IPS-NIHi11 (cell line): ENCODE measurements around the gene PPP1R14C.
"Not testable (repeated sequence)": the region's sequence is repeated elsewhere in the genome, so short reads cannot be mapped to it uniquely, and the experiment has no call there.

ENCODE experiments used
- DNase-seq: peaks from one replicate; pipeline ENCODE4 v3.0.0; 2012; ENCODE audit warnings: mixed read lengths, low spot score

PPP1R14C gene

DNA sequence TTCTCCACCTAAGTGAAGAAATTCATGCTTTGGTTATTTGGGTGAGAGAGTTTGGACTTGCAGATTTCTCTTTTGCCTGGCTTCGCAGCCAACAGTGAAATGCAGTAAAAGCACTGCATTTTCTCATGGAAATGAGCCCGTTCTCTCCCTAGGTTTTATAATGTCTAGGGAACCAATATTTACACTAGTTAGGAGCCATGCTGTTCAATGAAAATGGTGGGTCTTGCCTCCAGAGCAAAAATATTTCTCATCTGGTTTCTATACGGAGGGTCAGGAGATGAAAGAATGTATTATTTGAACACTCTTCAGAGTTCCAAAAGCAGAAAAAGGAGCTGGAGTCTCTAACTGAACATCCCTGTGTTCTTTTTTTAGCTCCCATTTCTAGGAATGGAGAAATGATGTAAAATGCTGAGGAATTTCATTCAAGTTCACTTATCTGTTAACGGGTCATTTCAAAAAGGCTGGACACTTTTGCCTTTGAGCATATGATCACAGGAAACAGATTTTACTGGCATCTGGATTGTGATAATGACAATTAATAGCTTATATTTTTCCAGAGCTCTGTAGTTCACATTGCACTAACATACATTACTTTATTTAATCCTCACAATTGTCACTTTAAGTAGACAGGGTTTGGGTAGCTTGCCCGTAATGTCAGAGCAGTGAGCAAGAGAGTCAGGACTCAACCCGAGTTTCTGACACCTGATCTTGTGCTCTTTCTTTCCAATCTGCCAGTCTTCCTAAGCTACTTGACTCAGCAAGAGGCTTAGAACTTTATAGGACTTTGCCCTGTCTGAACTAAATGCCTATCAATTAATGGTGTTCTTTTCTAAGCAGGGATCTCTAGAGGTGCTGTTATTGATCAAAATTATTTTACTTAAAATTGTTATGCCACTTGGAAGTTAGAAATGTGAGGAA is 78.0 kb downstream of the PPP1R14C start:
- no peak for DNase-seq

- DNase-seq = no peak
These were observed 82.0 kb downstream of the PPP1R14C start for GRCh38 chr6:150224820-150225219.

GRCh38 chr6:150227281-150227680 is 84.4 kb downstream of the PPP1R14C start:
- DNase-seq = no peak

GRCh38 chr6:150228072-150228733 is 85.4 kb downstream of the PPP1R14C start:
- no peak for DNase-seq

- DNase-seq = no peak
These were observed 86.8 kb downstream of the PPP1R14C start for GRCh38 chr6:150229436-150230163.

DNA sequence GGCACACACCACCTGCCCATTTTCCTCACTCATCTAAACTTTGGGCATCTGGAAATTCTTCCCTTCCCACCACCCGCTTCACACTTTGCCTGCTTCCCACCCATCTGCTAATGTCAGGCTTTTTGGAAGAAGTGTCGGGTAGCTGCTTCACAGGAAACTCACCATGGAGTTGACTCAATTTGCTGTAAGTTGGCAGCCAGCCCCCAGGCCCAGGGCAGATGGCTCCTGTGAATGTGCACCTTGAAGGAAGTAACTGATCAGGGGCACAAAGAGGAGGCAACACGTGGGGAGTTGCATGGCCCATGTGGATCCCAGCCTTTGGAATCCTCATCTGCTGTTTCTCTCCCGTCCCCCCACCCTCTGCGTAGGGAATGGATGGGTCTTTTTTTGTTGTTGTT is 87.3 kb downstream of the PPP1R14C start:
- no peak for DNase-seq

DNA sequence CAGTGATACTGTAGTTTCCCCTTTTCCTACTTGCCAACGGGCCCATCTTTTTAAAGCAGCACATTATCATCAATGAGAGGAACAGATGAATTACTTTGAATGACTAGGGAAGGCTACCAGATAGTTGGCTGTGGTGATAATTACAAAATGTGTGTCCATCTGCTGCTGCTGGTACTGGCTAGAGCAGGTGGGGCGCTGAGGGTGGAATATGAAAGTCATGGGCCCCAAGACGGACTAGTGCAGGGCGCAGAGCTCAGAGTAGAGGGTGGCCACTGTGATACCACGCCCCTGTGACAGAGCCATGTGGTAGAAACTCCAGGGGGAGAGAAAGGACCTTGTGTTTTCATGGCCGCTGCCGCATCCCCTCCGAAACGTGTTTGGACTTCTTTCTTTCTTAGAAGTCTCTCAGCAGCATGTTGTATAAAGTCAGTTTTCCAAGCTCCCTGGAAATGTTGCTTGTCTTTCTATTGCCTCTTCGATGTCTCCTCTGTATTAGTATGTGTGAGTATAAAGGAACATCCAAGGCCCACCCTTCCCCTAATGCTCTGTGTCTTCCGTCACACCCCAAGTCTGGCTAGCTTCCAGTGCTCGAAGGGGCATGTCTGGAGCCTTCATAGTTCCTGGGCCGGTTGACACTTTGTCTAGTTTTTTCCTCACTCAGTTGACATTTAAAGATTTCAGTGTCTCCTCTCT is 88.1 kb downstream of the PPP1R14C start:
- DNase-seq = no peak

GRCh38 chr6:150231525-150231850 is 88.6 kb downstream of the PPP1R14C start:
- no peak for DNase-seq

DNA sequence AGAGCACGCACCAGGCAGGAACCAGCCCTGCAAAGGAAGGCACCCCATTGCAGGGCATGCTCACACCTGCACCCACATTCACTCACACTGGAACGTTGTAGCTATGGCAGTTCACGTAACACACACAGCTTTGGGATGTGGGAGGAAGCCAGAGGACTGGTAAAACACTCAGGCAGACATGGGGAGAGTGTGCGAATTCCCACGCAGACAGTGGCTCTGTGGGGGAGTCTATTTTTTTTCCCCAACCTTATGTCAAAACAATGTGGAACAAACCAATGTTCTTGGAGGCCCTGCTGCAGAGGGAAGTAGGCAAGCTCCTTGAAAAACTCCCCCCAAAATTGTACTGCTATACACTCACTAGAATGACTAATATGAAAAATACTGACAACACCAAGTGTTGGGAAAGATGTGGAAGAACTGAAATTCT is 91.0 kb downstream of the PPP1R14C start:
- DNase-seq = no peak

GRCh38 chr6:150235218-150235617 is 92.4 kb downstream of the PPP1R14C start:
- no peak for DNase-seq

- no peak for DNase-seq
These were observed 93.3 kb downstream of the PPP1R14C start for GRCh38 chr6:150236114-150236513.

GRCh38 chr6:150236544-150236943 is 93.7 kb downstream of the PPP1R14C start:
- DNase-seq = no peak

DNA sequence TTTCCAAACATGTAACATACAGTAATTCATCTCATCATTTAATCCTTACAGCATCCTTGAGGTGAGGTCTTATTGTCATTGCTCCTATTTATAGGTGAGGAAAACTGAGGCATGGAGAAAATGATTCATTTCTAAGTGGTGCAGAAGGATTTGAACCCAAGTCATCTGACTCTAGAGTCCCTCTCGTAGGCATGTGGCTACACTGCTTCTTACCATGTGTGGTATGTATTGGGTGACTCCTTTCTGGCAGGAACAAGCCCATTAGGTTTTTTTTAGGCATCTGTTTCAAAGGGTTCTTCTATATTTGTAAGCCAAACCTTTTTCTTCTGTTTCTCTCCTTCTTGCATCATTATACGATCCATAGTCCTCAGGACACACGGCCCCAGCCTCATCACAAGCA is 94.8 kb downstream of the PPP1R14C start:
- DNase-seq = no peak

DNA sequence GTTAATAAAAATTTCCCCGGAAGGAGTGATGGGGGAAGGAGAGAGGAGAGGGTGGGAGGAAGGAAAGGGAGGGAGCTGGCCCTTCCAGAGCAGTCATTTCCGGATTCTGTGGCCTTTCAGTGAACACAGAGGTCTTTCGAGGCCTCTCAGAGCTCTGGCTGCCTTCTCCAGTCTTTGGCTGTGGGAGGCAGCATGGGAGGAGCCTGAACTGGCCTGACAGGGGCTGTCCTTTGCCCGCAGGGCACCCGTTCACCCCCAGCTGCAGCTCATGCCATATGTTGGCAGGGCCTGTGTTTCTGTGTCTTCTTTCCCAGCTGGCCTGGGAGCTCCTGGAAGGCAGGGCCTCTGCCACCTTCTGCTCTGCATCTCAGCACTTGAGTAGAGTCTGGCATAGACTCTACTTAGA is 95.5 kb downstream of the PPP1R14C start:
- no peak for DNase-seq

GRCh38 chr6:150238846-150239407 is 96.1 kb downstream of the PPP1R14C start:
- no peak for DNase-seq

DNA sequence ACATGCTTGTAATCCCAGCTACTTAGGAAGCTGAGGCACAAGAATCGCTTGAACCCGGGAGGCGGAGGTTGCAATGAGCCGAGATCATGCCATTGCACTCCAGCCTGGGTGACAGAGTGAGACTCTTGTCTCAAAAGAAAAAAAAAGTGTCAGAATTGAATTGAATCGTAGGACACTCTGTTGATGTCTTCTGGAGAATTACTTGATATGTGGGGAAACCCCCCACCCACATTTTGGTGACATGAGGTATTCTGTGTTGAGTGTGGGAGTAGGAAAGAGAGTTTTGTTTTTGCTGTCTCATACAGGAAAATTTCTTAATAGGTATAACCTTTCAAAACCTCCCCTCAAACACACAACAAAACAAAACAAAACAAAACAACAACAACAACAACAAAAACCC is 98.9 kb downstream of the PPP1R14C start:
- DNase-seq = not testable (repeated sequence)

DNA sequence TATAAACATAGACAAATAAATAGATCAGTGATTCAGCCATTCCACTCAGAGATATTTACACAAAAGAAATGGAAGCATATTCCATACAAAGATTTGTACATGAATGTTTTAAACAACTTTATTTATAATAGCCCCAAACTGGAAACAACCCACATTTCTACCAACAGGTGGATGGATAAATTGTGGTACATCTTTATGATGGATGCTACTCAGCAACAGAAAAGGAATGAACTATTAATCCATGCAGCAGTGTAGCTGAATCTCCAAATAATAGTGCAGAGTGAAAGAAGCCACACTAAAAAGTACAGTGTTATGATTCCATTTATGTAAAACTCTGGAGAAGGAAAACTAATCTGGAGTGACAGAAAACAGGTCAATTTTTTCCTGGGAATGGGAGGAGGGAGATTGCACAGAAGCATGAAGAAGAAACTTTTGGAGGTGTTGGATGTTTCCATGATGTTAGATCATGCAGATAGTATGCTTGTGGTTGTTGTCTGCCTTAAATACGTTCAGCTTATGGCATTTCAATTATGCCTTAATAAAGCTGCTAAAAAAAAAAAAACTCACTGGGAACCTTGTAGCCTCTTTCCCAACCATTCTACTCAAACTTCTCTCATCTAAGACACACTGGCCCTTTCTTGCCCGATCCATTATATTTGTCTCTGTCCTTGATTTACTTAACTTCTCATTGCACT is 100.9 kb downstream of the PPP1R14C start:
- no peak for DNase-seq

GRCh38 chr6:150245148-150245935 is 102.5 kb downstream of the PPP1R14C start:
- DNase-seq = no peak

- DNase-seq = no peak
These were observed 105.0 kb downstream of the PPP1R14C start for GRCh38 chr6:150247803-150248202.

DNA sequence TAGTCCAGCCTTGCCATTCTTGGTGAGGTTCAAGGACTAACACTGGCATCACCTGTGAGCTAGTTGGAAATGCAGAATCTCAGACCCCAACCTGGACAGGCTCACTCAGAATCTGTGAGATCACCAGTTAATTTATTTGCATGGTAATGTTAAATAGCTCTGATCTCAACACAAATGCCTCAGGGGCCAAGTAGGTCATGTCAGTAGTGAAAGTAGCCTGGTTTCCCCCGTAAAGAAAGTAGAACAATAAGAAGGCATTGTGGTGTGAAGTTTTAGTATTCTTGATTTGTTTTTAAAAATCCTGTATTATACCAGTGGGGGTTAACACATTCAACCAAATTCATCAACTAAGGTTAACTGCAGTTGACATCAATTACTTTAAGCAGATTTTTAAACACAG is 105.5 kb downstream of the PPP1R14C start:
- DNase-seq = no peak
